HG03575 (cell line): ENCODE measurements around the gene SMOC2.
"Not testable (repeated sequence)": the region's sequence is repeated elsewhere in the genome, so short reads cannot be mapped to it uniquely, and the experiment has no call there.

Experiments used
- ATAC-seq: cut with Tn5 transposase; IDR thresholded peaks from one replicate; pipeline ENCODE4 v1.9.1; 2021; ENCODE audit not compliant: unreplicated experiment, insufficient number of reproducible peaks, low FRiP score; ENCODE audit errors: extremely low read depth

Gene SMOC2

DNA sequence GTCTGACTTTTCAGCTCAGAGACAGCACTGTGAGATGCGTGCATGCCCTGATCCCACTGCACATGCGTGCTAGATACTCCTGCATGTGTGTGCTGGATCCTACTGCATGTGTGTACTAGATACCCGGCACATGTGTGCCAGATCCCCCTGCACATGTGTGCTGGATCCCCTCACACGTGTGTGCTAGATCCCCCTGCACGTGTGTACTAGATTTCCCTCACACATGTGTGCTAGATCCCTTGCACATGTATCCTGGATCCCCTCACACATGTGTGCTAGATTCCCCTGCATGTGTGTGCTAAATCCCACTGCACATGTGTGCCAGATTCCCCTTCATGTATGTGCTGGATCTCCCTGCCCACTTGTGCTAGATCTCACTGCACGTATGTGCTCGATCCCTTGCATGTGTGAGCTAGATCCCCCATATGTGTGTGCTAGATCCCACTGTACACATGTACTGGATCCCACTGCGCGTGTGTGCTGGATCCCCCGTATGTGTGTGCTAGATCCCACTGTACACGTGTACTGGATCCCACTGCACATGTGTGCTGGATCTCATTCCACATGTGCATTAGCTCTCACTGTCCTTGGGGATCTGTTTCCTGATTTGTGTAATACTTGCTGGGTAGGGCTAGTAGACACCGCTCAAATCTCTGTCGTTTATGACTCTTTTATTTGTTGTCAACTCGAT lies 214.6 kb downstream of the SMOC2 start:
- no peak for ATAC-seq

- no peak for ATAC-seq
Measured at GRCh38 chr6:168658059-168658458, 217.1 kb downstream of the SMOC2 start.

DNA sequence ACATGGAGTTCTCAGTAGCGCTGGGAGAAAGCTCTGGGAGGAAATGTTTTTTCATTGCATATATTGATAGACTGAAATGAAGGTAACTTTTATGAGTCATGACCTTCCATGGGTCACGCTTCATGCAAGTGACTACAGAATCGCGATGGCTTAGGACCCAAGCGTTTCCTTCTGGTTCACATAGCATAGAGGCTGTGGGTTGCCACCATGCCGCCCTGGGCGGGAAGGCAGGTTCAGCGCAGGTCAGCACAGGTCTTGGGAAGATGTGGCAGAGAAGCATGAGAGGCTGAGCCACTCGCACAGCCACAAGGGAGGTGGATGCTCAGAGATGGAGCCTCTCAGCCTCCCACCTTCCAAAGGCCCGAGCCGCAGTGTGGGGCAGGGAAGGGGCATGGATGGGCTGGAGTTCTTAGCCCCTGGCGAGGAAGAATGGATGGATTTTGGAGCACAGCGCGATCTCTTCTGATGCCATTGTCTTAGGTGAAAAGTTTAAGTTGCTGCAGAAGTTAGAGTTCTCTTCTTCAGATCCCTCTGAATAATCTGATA lies 219.5 kb downstream of the SMOC2 start:
- ATAC-seq, result no peak

DNA sequence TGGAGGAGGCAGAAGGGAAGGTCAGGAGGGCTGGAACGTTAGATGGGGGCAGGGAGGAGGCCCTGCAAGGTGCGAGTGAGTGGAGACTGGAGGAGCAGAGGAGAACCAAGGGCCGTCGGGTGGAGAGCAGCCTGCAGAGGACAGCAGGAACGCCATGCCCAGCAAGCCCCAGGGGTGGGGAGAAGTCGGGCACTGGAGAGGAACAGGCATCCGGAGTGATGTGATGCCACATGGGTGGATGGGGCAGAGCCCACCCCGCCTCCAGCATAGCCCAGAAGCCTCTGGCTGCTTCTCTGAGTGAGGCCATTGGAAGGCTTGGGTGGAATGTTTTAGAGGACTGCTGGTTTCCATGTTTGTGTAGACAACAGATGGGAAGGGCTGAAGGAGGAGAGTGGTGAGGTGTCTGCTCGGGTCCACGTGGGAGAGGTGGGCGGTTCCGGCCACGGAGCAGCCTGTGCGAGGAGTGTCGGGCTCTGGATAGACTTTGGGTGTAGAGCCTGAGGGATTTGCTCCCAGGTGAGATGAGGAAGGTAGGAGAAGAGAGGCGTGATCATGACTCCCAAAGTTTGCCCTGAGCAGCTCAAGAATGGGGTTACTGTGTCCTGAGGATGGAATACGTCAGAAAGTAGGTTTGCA lies 221.4 kb downstream of the SMOC2 start:
- no peak for ATAC-seq

- no peak for ATAC-seq
Measured at GRCh38 chr6:168663041-168663440, 222.1 kb downstream of the SMOC2 start.

GRCh38 chr6:168664956-168665355 lies 224.0 kb downstream of the SMOC2 start:
- ATAC-seq, result no peak

- ATAC-seq, result no peak
Measured at GRCh38 chr6:168666170-168666569, 225.2 kb downstream of the SMOC2 start.

GRCh38 chr6:168666699-168667427 lies 225.9 kb downstream of the SMOC2 start:
- ATAC-seq, result no peak

DNA sequence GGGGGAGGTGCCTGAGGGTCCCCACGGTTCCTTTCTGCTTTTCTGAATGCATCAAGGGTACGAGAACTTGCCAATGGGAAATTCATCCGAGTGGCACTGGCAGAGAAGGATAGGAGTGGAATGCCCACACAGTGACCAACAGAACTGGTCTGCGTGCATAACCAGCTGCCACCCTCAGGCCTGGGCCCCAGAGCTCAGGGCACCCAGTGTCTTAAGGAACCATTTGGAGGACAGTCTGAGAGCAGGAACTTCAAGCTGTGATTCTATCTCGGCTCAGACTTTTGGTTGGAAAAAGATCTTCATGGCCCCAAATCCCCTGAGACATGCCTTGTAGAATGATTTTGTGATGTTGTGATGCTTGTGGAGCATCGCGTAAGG lies 226.4 kb downstream of the SMOC2 start:
- no peak for ATAC-seq

- no peak for ATAC-seq
Measured at GRCh38 chr6:168670401-168670985, 229.5 kb downstream of the SMOC2 start.

- ATAC-seq, result no peak
Measured at GRCh38 chr6:168671028-168671862, 230.3 kb downstream of the SMOC2 start.

DNA sequence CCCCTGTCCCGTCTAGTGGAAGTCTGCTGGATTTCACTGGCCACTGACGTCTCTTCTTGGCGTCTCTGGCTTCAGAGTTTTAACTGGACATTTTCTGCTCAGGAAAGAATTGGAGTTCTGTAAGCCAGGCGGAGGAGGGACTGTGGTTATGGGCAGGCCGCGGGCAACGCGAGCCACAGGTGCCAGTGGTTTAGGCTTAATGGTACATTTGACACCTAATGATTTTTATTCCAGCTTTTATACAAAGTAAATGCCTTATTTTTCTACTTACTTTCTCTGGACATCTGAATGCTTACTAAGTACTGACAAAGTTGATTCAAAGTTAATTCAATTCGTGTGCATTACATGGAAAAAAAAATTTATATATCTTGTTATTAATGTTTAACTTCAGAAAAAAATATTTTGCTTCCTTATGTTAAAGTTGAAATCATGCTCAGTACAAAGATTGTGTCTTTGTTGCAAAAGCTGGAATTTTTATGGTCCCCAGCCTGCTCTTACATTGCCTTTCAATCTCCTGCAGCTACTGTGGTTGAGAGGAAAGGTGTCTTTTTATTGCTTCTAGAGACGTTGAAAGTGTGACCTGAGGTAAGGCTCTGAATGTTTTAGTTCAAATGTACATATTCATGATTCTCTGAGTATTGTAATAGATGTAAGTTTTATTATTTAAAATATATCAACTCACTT lies 231.0 kb downstream of the SMOC2 start:
- no peak for ATAC-seq

- no peak for ATAC-seq
Measured at GRCh38 chr6:168674595-168674994, 233.6 kb downstream of the SMOC2 start.

DNA sequence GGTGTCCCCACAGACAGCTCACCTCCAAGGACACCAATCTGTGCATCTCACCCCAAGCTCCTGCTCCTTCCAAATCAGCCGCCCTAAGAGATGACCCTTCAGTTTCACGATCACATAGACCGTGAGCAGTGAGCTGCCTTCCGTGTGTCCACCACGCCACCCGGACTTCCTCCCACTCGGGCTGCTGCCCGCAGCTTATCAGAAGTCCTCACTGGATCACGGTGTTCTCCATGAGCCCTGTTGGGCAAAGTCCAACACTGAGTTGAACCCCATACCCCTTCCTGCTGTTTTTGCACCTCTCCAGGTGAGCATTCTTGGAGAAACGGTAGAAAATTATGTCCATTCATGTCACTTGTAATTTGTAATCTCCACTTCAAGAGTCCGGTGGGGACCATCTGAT lies 234.4 kb downstream of the SMOC2 start:
- no peak for ATAC-seq

- no peak for ATAC-seq
Measured at GRCh38 chr6:168675933-168676551, 235.1 kb downstream of the SMOC2 start.

GRCh38 chr6:168676552-168677322 lies 235.8 kb downstream of the SMOC2 start:
- ATAC-seq, result no peak

- not testable (repeated sequence) for ATAC-seq
Measured at GRCh38 chr6:168677323-168677781, 236.4 kb downstream of the SMOC2 start.
